Activated CD4-positive, alpha-beta T cell treated with anti-CD3 and anti-CD28 coated beads for 4 hours (primary cell): ENCODE measurements around the gene WWP2.
A peak's percentile ranks its signal among the peaks of the same experiment; 100 is the strongest.
"Not testable (repeated sequence)": the region's sequence is repeated elsewhere in the genome, so short reads cannot be mapped to it uniquely, and the experiment has no call there.

Experiments
- DNase-seq, 2 donors: peaks; one replicate each; pipeline ENCODE4 v3.0.0-alpha.2; 2020

The WWP2 gene

GRCh38 chr16:69796285-69797118 lies 34.4 kb downstream of the WWP2 start:
- peak; percentile 4 to 16 for DNase-seq

GRCh38 chr16:69798466-69798865 lies 36.3 kb downstream of the WWP2 start:
- DNase-seq, result no peak

GRCh38 chr16:69799611-69800031 lies 37.5 kb downstream of the WWP2 start:
- no peak for DNase-seq

- DNase-seq, result no peak
Observed at GRCh38 chr16:69804297-69804696, 42.2 kb downstream of the WWP2 start.

GRCh38 chr16:69806776-69807175 lies 44.6 kb downstream of the WWP2 start:
- not testable (repeated sequence) for DNase-seq

GRCh38 chr16:69812688-69813014 lies 50.5 kb downstream of the WWP2 start:
- DNase-seq, result no peak

- DNase-seq, result no peak
Observed at GRCh38 chr16:69814078-69814477, 51.9 kb downstream of the WWP2 start.

- no peak for DNase-seq
Observed at GRCh38 chr16:69814561-69814960, 52.4 kb downstream of the WWP2 start.

- not testable (repeated sequence) for DNase-seq
Observed at GRCh38 chr16:69815216-69815883, 53.2 kb downstream of the WWP2 start.

- no peak for DNase-seq
Observed at GRCh38 chr16:69816996-69817395, 54.9 kb downstream of the WWP2 start.

- DNase-seq, result no peak
Observed at GRCh38 chr16:69818891-69819545, 56.9 kb downstream of the WWP2 start.

- no peak for DNase-seq
Observed at GRCh38 chr16:69820926-69821541, 58.9 kb downstream of the WWP2 start.

- no peak for DNase-seq
Observed at GRCh38 chr16:69821844-69822173, 59.7 kb downstream of the WWP2 start.

GRCh38 chr16:69822174-69822935 lies 60.2 kb downstream of the WWP2 start:
- no peak for DNase-seq

- no peak for DNase-seq
Observed at GRCh38 chr16:69823831-69824563, 61.9 kb downstream of the WWP2 start.

GRCh38 chr16:69824564-69825142 lies 62.5 kb downstream of the WWP2 start:
- DNase-seq, result not testable (repeated sequence)

GRCh38 chr16:69827524-69827923 lies 65.4 kb downstream of the WWP2 start:
- DNase-seq, result no peak

- DNase-seq, result no peak
Observed at GRCh38 chr16:69829338-69829737, 67.2 kb downstream of the WWP2 start.

- no peak for DNase-seq
Observed at GRCh38 chr16:69830146-69830533, 68.0 kb downstream of the WWP2 start.

- DNase-seq, result no peak
Observed at GRCh38 chr16:69830534-69831211, 68.5 kb downstream of the WWP2 start.
